ENCODE results near the gene DTX1. TPM values are rescaled to one million over a fixed set of nuclear protein-coding genes. Genes with fewer than 3 reads are reported as not detected.

DTX1 gene
- total and polyA plus RNA-seq, 2 donors: 2.1 to 4.4 TPM

DNA sequence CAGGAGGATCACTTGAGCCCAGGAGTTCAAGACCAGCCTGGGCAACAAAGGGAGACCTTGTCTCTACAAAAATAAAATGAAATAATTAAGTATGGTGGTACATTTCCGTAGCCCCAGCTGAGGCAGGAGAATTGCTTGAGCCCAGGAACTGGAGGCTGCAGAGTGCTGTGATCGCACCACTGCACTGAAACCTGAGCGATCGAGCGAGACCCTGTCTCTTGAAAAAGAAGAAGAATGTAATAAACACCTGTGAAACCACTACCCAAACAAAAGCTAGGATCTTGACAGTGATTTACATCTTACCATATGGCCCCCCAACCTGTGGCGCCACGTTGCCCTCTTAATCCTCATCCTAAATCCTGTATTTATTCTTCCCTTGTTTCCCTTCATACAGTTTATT is 5.7 kb upstream of the DTX1 start:
- 87% methylated on average over 7 of the region's 7 CpGs for WGBS
- Histone ChIP-seq H3K36me3 (ENCODE audit: control insufficient read depth in 2 of 2, insufficient read depth in 2 of 2, low read length in 1 of 2) (no peaks in the 10 kb centered on the region), H3K4me3 (ENCODE audit: low read length in 2 of 2) (no peak overlapping the region), H3K27ac (ENCODE audit: low read depth in 1 of 2, low read length in 1 of 2) (no peak overlapping the region), H3K9me3 (ENCODE audit: control insufficient read depth in 2 of 2, insufficient read depth in 1 of 2, low read length in 1 of 2) (no peaks in the 10 kb centered on the region), H3K27me3 (ENCODE audit: control insufficient read depth in 2 of 2, insufficient read depth in 1 of 2, low read length in 1 of 2) (peaks cover 4 to 5% of the 10 kb centered on the region in 2 donors), H3K4me1 (ENCODE audit: control insufficient read depth in 2 of 2, insufficient read depth in 2 of 2, low read length in 2 of 2) (peaks cover 0 to 19% of the 10 kb centered on the region in 2 donors)
- no peak for DNase-seq (ENCODE audit: low read depth in 6 of 9, low spot score in 9 of 9)

DNA sequence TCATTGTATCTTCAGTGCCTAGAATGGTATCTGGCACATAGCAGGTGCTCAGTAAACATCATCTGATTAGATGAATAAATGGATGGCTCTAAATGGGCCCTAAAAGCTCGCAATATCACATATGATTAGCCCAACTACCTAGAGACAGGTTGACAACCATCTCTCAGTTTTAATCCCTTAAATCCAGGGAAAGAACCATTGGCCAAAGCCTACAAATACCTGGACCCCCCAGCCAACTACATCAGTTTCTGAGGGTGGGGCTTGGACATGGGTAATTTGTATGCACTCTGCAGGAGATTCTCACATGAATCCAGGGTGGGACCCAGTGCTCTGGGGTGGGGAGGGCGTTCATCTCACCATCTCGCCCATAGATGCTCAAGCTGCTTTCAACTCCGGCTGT is 4.8 kb upstream of the DTX1 start:
- peaks cover 6 to 13% of the 10 kb centered on the region in 2 donors for H3K27me3 ChIP-seq (ENCODE audit: control insufficient read depth in 2 of 2, insufficient read depth in 1 of 2, low read length in 1 of 2)
- H3K27ac ChIP-seq (ENCODE audit: low read depth in 1 of 2, low read length in 1 of 2): no peak overlapping the region
- H3K36me3 ChIP-seq (ENCODE audit: control insufficient read depth in 2 of 2, insufficient read depth in 2 of 2, low read length in 1 of 2): no peaks in the 10 kb centered on the region
- H3K4me1 ChIP-seq (ENCODE audit: control insufficient read depth in 2 of 2, insufficient read depth in 2 of 2, low read length in 2 of 2): peaks cover 0 to 22% of the 10 kb centered on the region in 2 donors
- DNase-seq (ENCODE audit: low read depth in 6 of 9, low spot score in 9 of 9): no peak
- no peak overlapping the region for H3K4me3 ChIP-seq (ENCODE audit: low read length in 2 of 2)
- H3K9me3 ChIP-seq (ENCODE audit: control insufficient read depth in 2 of 2, insufficient read depth in 1 of 2, low read length in 1 of 2): no peaks in the 10 kb centered on the region
- WGBS: 97% methylated on average over 4 of the region's 4 CpGs

DNA sequence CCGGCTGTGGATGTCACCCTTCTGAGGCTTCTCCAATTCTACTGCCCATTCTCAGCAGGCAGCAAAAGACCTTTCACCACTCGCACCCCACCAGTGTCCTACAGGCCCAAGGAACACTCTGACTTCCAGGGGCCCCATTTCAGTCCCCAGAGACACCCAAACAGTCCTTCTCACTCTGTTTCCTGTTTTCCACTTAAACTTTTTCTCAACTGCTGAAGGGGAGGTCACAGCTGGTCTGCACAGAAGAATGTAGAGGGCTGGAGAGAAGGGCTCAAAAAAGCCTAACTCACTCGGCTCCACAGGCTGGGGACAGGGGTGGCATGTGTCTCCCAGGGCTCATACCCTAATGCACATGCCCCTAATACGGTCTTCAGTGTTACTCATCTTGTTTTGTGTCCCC is 4.2 kb upstream of the DTX1 start:
- 59% methylated on average over 4 of the region's 4 CpGs for WGBS
- Histone ChIP-seq H3K27ac (ENCODE audit: low read depth in 1 of 2, low read length in 1 of 2) (no peak overlapping the region), H3K27me3 (ENCODE audit: control insufficient read depth in 2 of 2, insufficient read depth in 1 of 2, low read length in 1 of 2) (peaks cover 9 to 19% of the 10 kb centered on the region in 2 donors), H3K9me3 (ENCODE audit: control insufficient read depth in 2 of 2, insufficient read depth in 1 of 2, low read length in 1 of 2) (no peaks in the 10 kb centered on the region), H3K36me3 (ENCODE audit: control insufficient read depth in 2 of 2, insufficient read depth in 2 of 2, low read length in 1 of 2) (no peaks in the 10 kb centered on the region), H3K4me3 (ENCODE audit: low read length in 2 of 2) (no peak overlapping the region), H3K4me1 (ENCODE audit: control insufficient read depth in 2 of 2, insufficient read depth in 2 of 2, low read length in 2 of 2) (peaks cover 3 to 22% of the 10 kb centered on the region in 2 donors)
- DNase-seq (ENCODE audit: low read depth in 6 of 9, low spot score in 9 of 9): no peak

DNA sequence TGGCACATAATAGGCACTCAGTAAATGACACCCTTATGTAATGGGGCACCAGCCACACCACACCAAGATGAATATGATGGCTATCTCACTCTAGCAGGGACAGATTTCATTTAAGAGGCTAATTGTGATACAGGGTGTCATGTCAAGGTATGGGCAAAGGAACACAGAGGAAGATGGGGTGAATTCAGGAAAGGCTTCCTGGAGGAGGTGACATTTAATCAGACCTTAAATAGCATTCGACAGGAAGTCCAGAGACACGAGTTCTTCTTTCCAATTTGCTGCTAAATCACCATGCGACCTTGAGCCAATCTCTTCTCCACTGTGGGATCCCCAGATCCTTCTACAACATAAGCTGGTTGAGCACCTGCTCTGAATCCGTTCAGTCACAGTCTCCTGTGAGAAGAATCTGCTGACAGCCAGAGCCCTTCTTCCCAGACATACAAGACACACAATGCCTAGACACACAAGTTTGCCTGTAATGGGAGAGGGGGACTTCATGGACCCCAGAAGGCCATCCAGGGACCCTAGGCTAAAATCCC is 1.5 kb upstream of the DTX1 start:
- Histone ChIP-seq H3K4me1 (ENCODE audit: control insufficient read depth in 2 of 2, insufficient read depth in 2 of 2, low read length in 2 of 2) (peaks cover 3 to 15% of the 10 kb centered on the region in 2 donors), H3K9me3 (ENCODE audit: control insufficient read depth in 2 of 2, insufficient read depth in 1 of 2, low read length in 1 of 2) (no peaks in the 10 kb centered on the region), H3K27ac (ENCODE audit: low read depth in 1 of 2, low read length in 1 of 2) (no peak overlapping the region), H3K4me3 (ENCODE audit: low read length in 2 of 2) (no peak overlapping the region), H3K36me3 (ENCODE audit: control insufficient read depth in 2 of 2, insufficient read depth in 2 of 2, low read length in 1 of 2) (no peaks in the 10 kb centered on the region), H3K27me3 (ENCODE audit: control insufficient read depth in 2 of 2, insufficient read depth in 1 of 2, low read length in 1 of 2) (peaks cover 16 to 29% of the 10 kb centered on the region in 2 donors)
- no peak for DNase-seq (ENCODE audit: low read depth in 6 of 9, low spot score in 9 of 9)
- WGBS: 85% methylated on average over 4 of the region's 4 CpGs

DNA sequence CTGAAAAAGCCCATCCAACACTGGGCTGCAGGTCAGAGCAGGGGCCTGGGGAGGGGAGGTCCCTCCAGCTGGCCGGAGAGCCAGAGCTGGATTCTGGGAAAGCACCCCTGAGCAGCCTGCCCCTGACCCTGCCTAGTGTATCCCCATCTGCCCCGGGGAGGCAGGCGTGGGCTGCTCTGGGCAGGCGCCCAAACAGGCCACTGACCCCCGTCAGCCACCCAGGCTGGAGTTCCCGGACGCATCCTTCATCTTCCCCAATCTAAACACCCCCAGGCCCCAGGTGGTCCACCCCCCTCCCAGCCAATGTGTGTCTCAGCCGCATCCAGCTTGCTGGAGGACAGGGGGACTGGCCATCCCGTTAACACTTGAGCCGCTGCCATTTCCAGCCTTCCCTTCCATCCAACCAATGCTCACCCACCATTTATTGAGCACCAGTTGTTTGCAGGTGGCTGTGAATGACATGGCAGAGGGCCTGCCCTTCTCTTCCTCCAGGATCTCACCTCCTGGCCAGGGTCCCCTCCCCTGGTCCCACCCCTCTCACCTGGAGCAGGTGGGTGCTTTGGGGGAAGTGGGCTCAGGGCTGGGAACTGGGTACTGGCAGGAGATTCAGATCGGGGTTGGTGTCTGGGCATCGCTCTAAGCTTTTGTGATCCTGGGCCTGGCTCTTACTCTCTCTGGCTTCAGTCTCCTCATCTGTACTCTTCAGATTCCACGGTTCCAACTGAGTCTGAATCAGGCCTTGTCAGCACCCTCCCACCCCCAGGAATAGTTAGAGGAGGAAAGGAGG is 743 bp upstream of the DTX1 start:
- Histone ChIP-seq H3K4me3 (ENCODE audit: low read length in 2 of 2) (peak overlapping the region in 1 of 2 donors; percentile 40), H3K9me3 (ENCODE audit: control insufficient read depth in 2 of 2, insufficient read depth in 1 of 2, low read length in 1 of 2) (no peaks in the 10 kb centered on the region), H3K27ac (ENCODE audit: low read depth in 1 of 2, low read length in 1 of 2) (no peak overlapping the region), H3K27me3 (ENCODE audit: control insufficient read depth in 2 of 2, insufficient read depth in 1 of 2, low read length in 1 of 2) (peaks cover 16 to 29% of the 10 kb centered on the region in 2 donors), H3K4me1 (ENCODE audit: control insufficient read depth in 2 of 2, insufficient read depth in 2 of 2, low read length in 2 of 2) (peaks cover 3 to 15% of the 10 kb centered on the region in 2 donors), H3K36me3 (ENCODE audit: control insufficient read depth in 2 of 2, insufficient read depth in 2 of 2, low read length in 1 of 2) (no peaks in the 10 kb centered on the region)
- 92% methylated on average over 13 of the region's 13 CpGs for WGBS
- no peak for DNase-seq (ENCODE audit: low read depth in 6 of 9, low spot score in 9 of 9)

DNA sequence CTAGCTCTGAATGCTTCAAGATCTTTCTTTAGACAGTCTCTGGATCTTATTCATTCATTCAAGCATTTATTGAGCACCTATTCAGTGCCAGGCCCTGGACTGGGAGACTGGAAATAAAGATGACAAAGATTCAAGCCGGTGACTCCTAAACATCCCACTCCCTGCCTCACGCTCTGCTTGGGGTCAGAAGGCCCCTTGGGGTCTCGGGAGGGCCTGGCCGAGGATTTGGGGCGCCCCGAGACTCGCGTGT is 224 bp upstream of the DTX1 start:
- Histone ChIP-seq H3K27ac (ENCODE audit: low read depth in 1 of 2, low read length in 1 of 2) (no peak overlapping the region), H3K4me1 (ENCODE audit: control insufficient read depth in 2 of 2, insufficient read depth in 2 of 2, low read length in 2 of 2) (peaks cover 3 to 18% of the 10 kb centered on the region in 2 donors), H3K4me3 (ENCODE audit: low read length in 2 of 2) (peak overlapping the region; percentile 40 to 43), H3K9me3 (ENCODE audit: control insufficient read depth in 2 of 2, insufficient read depth in 1 of 2, low read length in 1 of 2) (no peaks in the 10 kb centered on the region), H3K27me3 (ENCODE audit: control insufficient read depth in 2 of 2, insufficient read depth in 1 of 2, low read length in 1 of 2) (peaks cover 16 to 29% of the 10 kb centered on the region in 2 donors), H3K36me3 (ENCODE audit: control insufficient read depth in 2 of 2, insufficient read depth in 2 of 2, low read length in 1 of 2) (no peaks in the 10 kb centered on the region)
- DNase-seq (ENCODE audit: low read depth in 6 of 9, low spot score in 9 of 9): no peak
- 12% methylated on average over 8 of the region's 8 CpGs for WGBS

DNA sequence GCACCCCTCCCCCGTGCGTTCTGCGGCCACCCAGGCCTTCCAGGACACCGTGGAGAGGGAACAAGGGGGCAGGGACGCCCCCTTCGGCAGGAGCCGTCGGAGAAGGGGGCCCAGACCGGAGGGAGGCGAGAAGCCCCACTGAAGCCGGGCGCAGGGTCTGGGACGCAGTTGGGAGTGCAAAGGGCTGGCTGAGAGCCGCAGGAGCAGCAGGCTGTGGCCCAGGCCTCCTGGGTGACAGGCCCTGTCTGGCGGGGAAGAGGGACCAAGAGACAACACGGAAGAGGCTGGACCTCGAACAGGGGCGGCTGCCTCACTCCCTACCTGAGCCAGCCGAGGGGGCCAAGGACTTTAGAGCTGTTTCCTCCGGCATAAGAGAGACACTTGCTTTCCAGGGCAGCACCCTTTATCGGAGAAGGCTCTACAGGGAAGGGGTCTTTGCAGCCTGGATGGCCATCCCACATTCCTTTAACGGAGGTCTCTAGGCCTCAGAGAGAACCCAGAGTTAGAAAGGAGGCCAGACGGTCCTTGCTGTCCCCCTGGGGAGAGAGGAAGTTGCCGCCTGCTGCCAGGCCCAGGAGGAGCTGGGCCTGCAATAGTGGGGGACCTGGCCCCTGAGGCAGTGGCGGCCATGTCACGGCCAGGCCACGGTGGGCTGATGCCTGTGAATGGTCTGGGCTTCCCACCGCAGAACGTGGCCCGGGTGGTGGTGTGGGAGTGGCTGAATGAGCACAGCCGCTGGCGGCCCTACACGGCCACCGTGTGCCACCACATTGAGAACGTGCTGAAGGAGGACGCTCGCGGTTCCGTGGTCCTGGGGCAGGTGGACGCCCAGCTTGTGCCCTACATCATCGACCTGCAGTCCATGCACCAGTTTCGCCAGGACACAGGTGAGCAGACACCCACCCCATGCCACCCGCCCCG is 1.3 kb downstream of the DTX1 start:
- Histone ChIP-seq H3K4me3 (ENCODE audit: low read length in 2 of 2) (peak overlapping the region; percentile 40 to 43), H3K27ac (ENCODE audit: low read depth in 1 of 2, low read length in 1 of 2) (no peak overlapping the region), H3K9me3 (ENCODE audit: control insufficient read depth in 2 of 2, insufficient read depth in 1 of 2, low read length in 1 of 2) (no peaks in the 10 kb centered on the region), H3K36me3 (ENCODE audit: control insufficient read depth in 2 of 2, insufficient read depth in 2 of 2, low read length in 1 of 2) (no peaks in the 10 kb centered on the region), H3K27me3 (ENCODE audit: control insufficient read depth in 2 of 2, insufficient read depth in 1 of 2, low read length in 1 of 2) (peaks cover 16 to 29% of the 10 kb centered on the region in 2 donors), H3K4me1 (ENCODE audit: control insufficient read depth in 2 of 2, insufficient read depth in 2 of 2, low read length in 2 of 2) (peaks cover 3 to 11% of the 10 kb centered on the region in 2 donors)
- WGBS: 82% methylated on average over 44 of the region's 44 CpGs
- no peak for DNase-seq (ENCODE audit: low read depth in 6 of 9, low spot score in 9 of 9)

DNA sequence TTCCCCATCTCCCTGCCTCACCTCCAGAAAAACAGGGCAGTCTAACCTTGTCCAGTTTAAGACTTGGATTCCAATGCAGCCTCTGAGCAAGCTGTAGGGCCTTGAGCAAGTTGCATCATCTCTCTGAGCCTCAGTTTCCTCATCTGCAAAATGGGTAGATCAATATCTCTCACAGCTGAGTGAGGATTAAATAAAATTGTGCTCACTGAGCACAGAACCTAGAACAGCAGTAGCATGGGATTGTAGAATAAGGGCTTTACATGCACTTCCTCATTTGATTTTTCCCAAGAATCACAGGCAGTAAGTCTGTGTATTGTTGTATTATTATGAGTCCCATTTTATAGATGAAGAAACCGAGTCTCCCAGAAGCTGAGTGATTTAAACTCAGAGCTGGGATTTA is 2.0 kb downstream of the DTX1 start:
- H3K4me1 ChIP-seq (ENCODE audit: control insufficient read depth in 2 of 2, insufficient read depth in 2 of 2, low read length in 2 of 2): peaks cover 3 to 10% of the 10 kb centered on the region in 2 donors
- peaks cover 16 to 29% of the 10 kb centered on the region in 2 donors for H3K27me3 ChIP-seq (ENCODE audit: control insufficient read depth in 2 of 2, insufficient read depth in 1 of 2, low read length in 1 of 2)
- no peaks in the 10 kb centered on the region for H3K36me3 ChIP-seq (ENCODE audit: control insufficient read depth in 2 of 2, insufficient read depth in 2 of 2, low read length in 1 of 2)
- H3K27ac ChIP-seq (ENCODE audit: low read depth in 1 of 2, low read length in 1 of 2): no peak overlapping the region
- no peaks in the 10 kb centered on the region for H3K9me3 ChIP-seq (ENCODE audit: control insufficient read depth in 2 of 2, insufficient read depth in 1 of 2, low read length in 1 of 2)
- 97% methylated on average over 1 of the region's 1 CpG for WGBS
- no peak overlapping the region for H3K4me3 ChIP-seq (ENCODE audit: low read length in 2 of 2)
- DNase-seq (ENCODE audit: low read depth in 6 of 9, low spot score in 9 of 9): no peak

DNA sequence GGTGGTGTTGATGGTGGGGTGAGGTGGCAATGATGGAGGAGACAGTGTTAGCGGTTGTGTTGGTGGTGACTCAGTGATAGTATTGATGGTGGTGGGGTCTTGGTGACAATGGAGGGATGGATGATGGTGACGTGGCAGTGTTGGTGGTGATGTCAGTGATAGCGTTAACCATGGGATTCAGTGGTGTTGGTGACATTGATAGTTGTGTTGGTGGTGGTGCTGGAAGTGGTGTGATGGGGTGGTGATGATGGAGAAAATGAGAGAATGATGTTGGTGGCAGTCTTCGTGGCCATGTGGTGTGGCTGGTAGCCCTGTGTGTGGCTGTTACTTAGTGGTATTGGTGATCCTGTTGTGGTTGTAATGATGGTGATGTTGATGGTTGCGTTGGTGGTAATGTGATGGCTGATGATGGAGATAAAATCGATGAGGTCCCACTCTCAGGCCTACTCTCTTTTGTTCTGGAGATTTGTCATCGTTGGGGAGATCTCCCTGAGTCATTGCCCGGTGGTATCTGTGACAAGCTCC is 2.6 kb downstream of the DTX1 start:
- no peak overlapping the region for H3K4me3 ChIP-seq (ENCODE audit: low read length in 2 of 2)
- H3K36me3 ChIP-seq (ENCODE audit: control insufficient read depth in 2 of 2, insufficient read depth in 2 of 2, low read length in 1 of 2): no peaks in the 10 kb centered on the region
- peaks cover 16 to 29% of the 10 kb centered on the region in 2 donors for H3K27me3 ChIP-seq (ENCODE audit: control insufficient read depth in 2 of 2, insufficient read depth in 1 of 2, low read length in 1 of 2)
- peaks cover 3 to 10% of the 10 kb centered on the region in 2 donors for H3K4me1 ChIP-seq (ENCODE audit: control insufficient read depth in 2 of 2, insufficient read depth in 2 of 2, low read length in 2 of 2)
- WGBS: 90% methylated on average over 8 of the region's 8 CpGs
- no peak overlapping the region for H3K27ac ChIP-seq (ENCODE audit: low read depth in 1 of 2, low read length in 1 of 2)
- peaks cover 0 to 3% of the 10 kb centered on the region in 2 donors for H3K9me3 ChIP-seq (ENCODE audit: control insufficient read depth in 2 of 2, insufficient read depth in 1 of 2, low read length in 1 of 2)
- no peak for DNase-seq (ENCODE audit: low read depth in 6 of 9, low spot score in 9 of 9)
